HT-29 (cell line): Measurements from ENCODE around the gene ABCC4. TPM values are rescaled to one million over a fixed set of nuclear protein-coding genes. Genes with fewer than 3 reads are reported as not detected.
"Not testable (repeated sequence)": the region's sequence is repeated elsewhere in the genome, so short reads cannot be mapped to it uniquely, and the experiment has no call there.

Source experiments
- DNase-seq: peaks from one replicate; pipeline ENCODE4 v3.0.0-alpha.2; 2015; ENCODE audit warnings: low spot score
- total RNA-seq: library from RNA; depleted of rRNA; stranded (reverse); fragments of >200 nt; shearing (Covaris generic); gene quantifications from 2 replicates; pipeline ENCODE4 v1.2.3, GENCODE V29; 2014

Gene ABCC4
- total RNA-seq, 1 experiment from 2014 or later = 28.1 TPM

GRCh38 chr13:95200386-95200957 is 100.8 kb downstream of the ABCC4 start:
- DNase-seq = not testable (repeated sequence)

GRCh38 chr13:95199896-95200295 is 101.4 kb downstream of the ABCC4 start:
- peak; percentile 49 for DNase-seq

- DNase-seq = not testable (repeated sequence)
Measured at GRCh38 chr13:95198606-95199005, 102.6 kb downstream of the ABCC4 start.

GRCh38 chr13:95197548-95197947 is 103.7 kb downstream of the ABCC4 start:
- DNase-seq = peak; percentile 41

- no peak for DNase-seq
Measured at GRCh38 chr13:95195146-95195545, 106.1 kb downstream of the ABCC4 start.

- no peak for DNase-seq
Measured at GRCh38 chr13:95193509-95194230, 107.6 kb downstream of the ABCC4 start.

GRCh38 chr13:95192998-95193397 is 108.3 kb downstream of the ABCC4 start:
- no peak for DNase-seq

- DNase-seq = not testable (repeated sequence)
Measured at GRCh38 chr13:95192564-95192945, 108.7 kb downstream of the ABCC4 start.

GRCh38 chr13:95191821-95192563 is 109.3 kb downstream of the ABCC4 start:
- DNase-seq = peak; percentile 95

- no peak for DNase-seq
Measured at GRCh38 chr13:95188128-95188527, 113.1 kb downstream of the ABCC4 start.

- DNase-seq = no peak
Measured at GRCh38 chr13:95185851-95186250, 115.4 kb downstream of the ABCC4 start.

GRCh38 chr13:95185311-95185710 is 115.9 kb downstream of the ABCC4 start:
- no peak for DNase-seq

- DNase-seq = no peak
Measured at GRCh38 chr13:95184317-95184716, 116.9 kb downstream of the ABCC4 start.

- DNase-seq = no peak
Measured at GRCh38 chr13:95182570-95183265, 118.5 kb downstream of the ABCC4 start.

- DNase-seq = no peak
Measured at GRCh38 chr13:95181586-95181985, 119.7 kb downstream of the ABCC4 start.

GRCh38 chr13:95180513-95181245 is 120.6 kb downstream of the ABCC4 start:
- no peak for DNase-seq

- no peak for DNase-seq
Measured at GRCh38 chr13:95176611-95177259, 124.5 kb downstream of the ABCC4 start.

- DNase-seq = no peak
Measured at GRCh38 chr13:95174517-95174916, 126.7 kb downstream of the ABCC4 start.

GRCh38 chr13:95168191-95168590 is 133.1 kb downstream of the ABCC4 start:
- no peak for DNase-seq

GRCh38 chr13:95167003-95167402 is 134.2 kb downstream of the ABCC4 start:
- not testable (repeated sequence) for DNase-seq

GRCh38 chr13:95164830-95165229 is 136.4 kb downstream of the ABCC4 start:
- no peak for DNase-seq
